HepG2 (cell line): ENCODE data around the gene ZNF772. TPM values are rescaled to one million over a fixed set of nuclear protein-coding genes. Genes with fewer than 3 reads are reported as not detected.
A peak's percentile ranks its signal among the peaks of the same experiment; 100 is the strongest.

Experiments used
- AGO2 ChIP-seq: fragments of 200-400 bp; formaldehyde crosslinking; optimal IDR thresholded peaks from 2 replicates; pipeline ENCODE3; 2017; ENCODE audit warnings: mild to moderate bottlenecking, low read depth, low read length, moderate library complexity
- ATF1 ChIP-seq: IDR thresholded peaks from 2 replicates; pipeline ENCODE4 v1.6.1; 2016; ENCODE audit warnings: mild to moderate bottlenecking, control low read depth
- BORCS8-MEF2B ChIP-seq: sonication (generic); formaldehyde crosslinking; IDR thresholded peaks from 2 replicates; pipeline ENCODE4 v1.8.0; 2022; ENCODE audit warnings: mild to moderate bottlenecking, missing genetic modification reagents
- CCDC6 ChIP-seq: sonication (generic); formaldehyde crosslinking; IDR thresholded peaks from 2 replicates; pipeline ENCODE4 v1.8.1; 2022; ENCODE audit warnings: mild to moderate bottlenecking, missing genetic modification reagents, moderate library complexity
- HMGXB4 ChIP-seq, 2 experiments: sonication (generic) in 1 of 2; formaldehyde crosslinking in 1 of 2; IDR thresholded peaks; 2 replicates each; pipeline versions ENCODE4 v1.4.0 to v1.6.1; 2018 to 2020; ENCODE audit warnings: missing genetic modification reagents in 2 of 2, borderline replicate concordance in 1 of 2, low read depth in 1 of 2, mild to moderate bottlenecking in 1 of 2, missing biosample characterization in 1 of 2
- KDM2A ChIP-seq: sonication (generic); formaldehyde crosslinking; IDR thresholded peaks from 2 replicates; pipeline ENCODE4 v1.4.0; 2020; ENCODE audit warnings: low read depth, missing genetic modification reagents, borderline replicate concordance
- KMT2B ChIP-seq: IDR thresholded peaks from 2 replicates; pipeline ENCODE4 v1.6.1; 2016; ENCODE audit warnings: missing genetic modification reagents, missing compliant biosample characterization
- NR0B2 ChIP-seq: sonication (generic); formaldehyde crosslinking; IDR thresholded peaks from 2 replicates; pipeline ENCODE4 v1.4.0; 2020; ENCODE audit warnings: mild to moderate bottlenecking, missing genetic modification reagents
- POLR2G ChIP-seq: fragments of 200-400 bp; formaldehyde crosslinking; IDR thresholded peaks from 2 replicates; pipeline ENCODE4 v1.6.1; 2018; ENCODE audit warnings: mild to moderate bottlenecking, low read depth, low read length, moderate library complexity
- SALL1 ChIP-seq: sonication (generic); formaldehyde crosslinking; IDR thresholded peaks from 2 replicates; pipeline ENCODE4 v1.8.0; 2022; ENCODE audit warnings: mild to moderate bottlenecking, missing genetic modification reagents
- SIX4 ChIP-seq: sonication (generic); formaldehyde crosslinking; IDR thresholded peaks from 2 replicates; pipeline ENCODE4 v1.4.0; 2020; ENCODE audit warnings: missing genetic modification reagents
- SPEN ChIP-seq: sonication (generic); formaldehyde crosslinking; IDR thresholded peaks from 2 replicates; pipeline ENCODE4 v1.5.1; 2020; ENCODE audit warnings: low read depth, mild to moderate bottlenecking, missing genetic modification reagents
- TAF1 ChIP-seq: sonication (generic); formaldehyde crosslinking; IDR thresholded peaks from 2 replicates; pipeline ENCODE4 v1.4.0; 2020; ENCODE audit warnings: missing genetic modification reagents
- YEATS2 ChIP-seq: sonication (generic); formaldehyde crosslinking; IDR thresholded peaks from 2 replicates; pipeline ENCODE4 v1.4.0; 2020; ENCODE audit warnings: missing genetic modification reagents, borderline replicate concordance
- ZNF143 ChIP-seq: sonication (generic); formaldehyde crosslinking; IDR thresholded peaks from 2 replicates; pipeline ENCODE4 v1.4.0; 2020; ENCODE audit warnings: missing genetic modification reagents
- ZNF292 ChIP-seq: sonication (generic); formaldehyde crosslinking; IDR thresholded peaks from 2 replicates; pipeline ENCODE4 v1.8.1; 2022; ENCODE audit warnings: mild to moderate bottlenecking, low read depth, missing genetic modification reagents, borderline replicate concordance
- ZNF709 ChIP-seq: sonication (generic); formaldehyde crosslinking; IDR thresholded peaks from 2 replicates; pipeline ENCODE4 v1.5.0; 2020; ENCODE audit warnings: mild to moderate bottlenecking, missing genetic modification reagents
- ZNF766 ChIP-seq: sonication (generic); formaldehyde crosslinking; IDR thresholded peaks from 2 replicates; pipeline ENCODE4 v1.5.0; 2020; ENCODE audit warnings: missing genetic modification reagents, borderline replicate concordance
- ZNF768 ChIP-seq: sonication (generic); formaldehyde crosslinking; IDR thresholded peaks from 2 replicates; pipeline ENCODE4 v1.4.0; 2020; ENCODE audit warnings: missing genetic modification reagents
- ZNF776 ChIP-seq: sonication (generic); formaldehyde crosslinking; IDR thresholded peaks from 2 replicates; pipeline ENCODE4 v1.4.0; 2020; ENCODE audit warnings: mild to moderate bottlenecking, missing genetic modification reagents
- polyA plus RNA-seq, 8 experiments: library from polyadenylated mRNA; depleted of rRNA in 3 of 8; stranded (reverse) in 7 of 8; unstranded in 1 of 8; fragments of >200 nt; fragmentation: Illumina TruSeq in 4 of 8; extraction: Trizol in 4 of 8; gene quantifications; 2 replicates each; pipeline versions ENCODE4 v1.2.1 to v1.2.3, GENCODE V29; 2011 to 2016; ENCODE audit warnings: low read depth in 4 of 8, missing spikeins in 1 of 8, mixed read lengths in 1 of 8; ENCODE audit not compliant: insufficient read depth in 1 of 8
- total RNA-seq, 5 experiments: library from RNA; depleted of rRNA; stranded (reverse); fragments of >200 nt; fragmentation: Illumina TruSeq; extraction: Trizol; gene quantifications; 2 replicates each; pipeline ENCODE4 v1.2.3, GENCODE V29; 2016; ENCODE audit warnings: low read depth in 1 of 5

ZNF772 gene
- total and polyA plus RNA-seq, 2 of the 13 experiments (the other 11 are each of a cell fraction or from before 2014, with no cell fraction given) = 3.1 to 17.2 TPM

- peak; percentile 72; the same call in 1 of the 2 replicates for TF ChIP-seq ZNF709 (CRISPR knock-in tag)
- TF ChIP-seq ZNF143 (CRISPR knock-in tag) = peak; percentile 94
- TF ChIP-seq KMT2B = peak; percentile 87
- TF ChIP-seq TAF1 (CRISPR knock-in tag) = peak; percentile 84
- TF ChIP-seq SIX4 = 0 out of 2 replicates have a peak, but pooled peaks have one; percentile 17
- peak; percentile 94 for TF ChIP-seq POLR2G
- TF ChIP-seq NR0B2 (CRISPR knock-in tag) = peak; percentile 49; the same call in 1 of the 2 replicates
- TF ChIP-seq ZNF292 (CRISPR knock-in tag) = peak; percentile 60; the same call in 1 of the 2 replicates
- peak; percentile 79; the same call in 1 of the 2 replicates for TF ChIP-seq YEATS2 (CRISPR knock-in tag)
- TF ChIP-seq ZNF768 (CRISPR knock-in tag) = peak; percentile 63; the same call in 1 of the 2 replicates
- 0 out of 2 replicates have a peak, but pooled peaks have one; percentile 29 for TF ChIP-seq ZNF776 (CRISPR knock-in tag)
- TF ChIP-seq AGO2 = peak; percentile 30
- TF ChIP-seq HMGXB4 (CRISPR knock-in tag; IDR thresholded peaks at IDR 0.05; ENCODE audit: borderline replicate concordance in 1 of 2, low read depth in 1 of 2) = peak; percentile 40 to 77; a peak in 2 of 4 replicates
- TF ChIP-seq BORCS8-MEF2B (CRISPR knock-in tag) = 0 out of 2 replicates have a peak, but pooled peaks have one; percentile 47
- 0 out of 2 replicates have a peak, but pooled peaks have one; percentile 23 for TF ChIP-seq ZNF766
- TF ChIP-seq SALL1 (CRISPR knock-in tag) = peak; percentile 63
- peak; percentile 92 for TF ChIP-seq KDM2A (CRISPR knock-in tag)
- peak; percentile 65 for TF ChIP-seq SPEN (CRISPR knock-in tag)
- TF ChIP-seq CCDC6 (CRISPR knock-in tag) = 0 out of 2 replicates have a peak, but pooled peaks have one; percentile 15
- TF ChIP-seq ATF1 = peak; percentile 82
These were observed 22.5 kb upstream of the ZNF772 start, which contains the start of gene ZNF773 (continued) for GRCh38 chr19:57499680-57500395.
